Skin of body (tissue), 2 donors: ENCODE data around the gene FAAH. TPM values are rescaled to one million over a fixed set of nuclear protein-coding genes. Genes with fewer than 3 reads are reported as not detected.
A peak's percentile ranks its signal among the peaks of the same experiment; 100 is the strongest.
"Not testable (repeated sequence)": the region's sequence is repeated elsewhere in the genome, so short reads cannot be mapped to it uniquely, and the experiment has no call there.

Experiments used
- DNase-seq: peaks from one replicate; lab custom pipeline; 2025; lab: John Stamatoyannopoulos, UW
- total RNA-seq: library from RNA; depleted of rRNA; stranded (reverse); fragments of >200 nt; gene quantifications from one replicate; pipeline ENCODE4 v1.2.3, GENCODE V29; 2014

The FAAH gene
- 11.2 TPM for total RNA-seq

DNA sequence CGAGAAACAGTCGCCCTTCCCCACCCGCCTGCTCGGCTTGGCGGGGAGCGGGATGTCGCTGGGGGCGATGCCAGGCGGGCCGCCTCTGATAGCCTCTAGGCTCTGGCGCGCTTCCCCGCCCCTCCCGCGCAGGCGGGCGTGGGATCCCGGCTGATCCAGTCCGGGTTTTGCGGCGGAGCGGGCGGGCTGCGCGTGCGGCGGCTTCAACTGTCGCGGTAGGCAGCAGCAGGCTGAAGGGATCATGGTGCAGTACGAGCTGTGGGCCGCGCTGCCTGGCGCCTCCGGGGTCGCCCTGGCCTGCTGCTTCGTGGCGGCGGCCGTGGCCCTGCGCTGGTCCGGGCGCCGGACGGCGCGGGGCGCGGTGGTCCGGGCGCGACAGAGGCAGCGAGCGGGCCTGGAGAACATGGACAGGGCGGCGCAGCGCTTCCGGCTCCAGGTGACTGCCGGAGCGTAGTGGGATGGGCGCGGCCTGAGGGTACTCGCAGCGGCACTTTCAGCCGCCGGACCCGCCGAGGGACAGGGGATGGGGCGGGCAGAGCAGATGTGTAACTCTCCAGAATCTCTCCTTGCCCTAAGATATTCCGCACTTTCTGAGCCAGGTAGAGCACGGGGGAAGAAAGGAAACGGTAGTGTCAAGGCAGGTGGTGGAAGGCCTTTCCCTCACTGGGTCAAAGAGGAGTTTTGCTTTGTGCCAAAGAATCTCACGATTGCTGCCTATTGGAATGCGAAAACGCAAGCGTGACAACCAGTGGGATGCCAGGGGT lies at the start of gene FAAH:
Gene FAAH (plus strand): TSS at position 210 of the 764 bp plus-strand sequence. CDS start 32 bp downstream, at position 242.
- DNase-seq: peak; percentile 19

DNA sequence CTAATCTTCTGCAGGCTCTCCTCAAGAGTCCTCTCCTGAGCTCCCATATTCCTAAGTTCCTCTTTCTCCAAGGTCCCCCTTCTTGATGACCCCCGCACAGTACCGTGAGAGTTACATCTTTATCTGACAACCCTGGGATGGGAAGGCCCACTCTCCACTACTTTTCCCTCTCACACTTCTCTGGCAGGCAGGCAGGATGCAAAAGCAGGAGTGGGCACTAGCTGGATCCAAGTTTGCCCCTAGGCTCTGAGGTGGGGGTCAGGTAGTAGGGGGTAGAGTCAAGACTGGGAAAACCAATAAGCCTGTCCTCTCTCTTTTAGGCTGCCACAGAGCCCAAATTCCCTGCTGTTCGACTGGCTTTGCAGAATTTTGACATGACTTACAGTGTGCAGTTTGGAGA lies 49.6 kb upstream of the FAAH start:
- no peak for DNase-seq

DNA sequence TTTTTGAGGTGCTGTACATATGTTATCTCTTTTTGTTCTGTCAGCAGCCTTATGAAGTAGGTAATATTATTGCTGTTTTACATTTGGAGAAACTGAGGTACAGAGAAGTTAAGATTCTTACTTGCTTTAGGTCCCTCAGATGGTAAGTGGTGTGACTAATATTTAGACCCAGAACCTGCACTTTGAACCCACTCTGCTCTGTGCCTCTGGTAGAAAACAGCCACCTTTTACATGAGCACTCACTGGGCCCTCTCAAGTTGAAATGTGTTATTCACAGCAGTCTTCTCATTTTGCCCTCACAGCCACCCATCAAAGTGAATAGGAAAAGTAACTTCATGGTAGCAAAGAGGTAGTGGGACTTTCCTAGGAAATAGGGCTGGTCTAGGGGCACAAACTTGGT lies 48.8 kb upstream of the FAAH start:
- no peak for DNase-seq

DNA sequence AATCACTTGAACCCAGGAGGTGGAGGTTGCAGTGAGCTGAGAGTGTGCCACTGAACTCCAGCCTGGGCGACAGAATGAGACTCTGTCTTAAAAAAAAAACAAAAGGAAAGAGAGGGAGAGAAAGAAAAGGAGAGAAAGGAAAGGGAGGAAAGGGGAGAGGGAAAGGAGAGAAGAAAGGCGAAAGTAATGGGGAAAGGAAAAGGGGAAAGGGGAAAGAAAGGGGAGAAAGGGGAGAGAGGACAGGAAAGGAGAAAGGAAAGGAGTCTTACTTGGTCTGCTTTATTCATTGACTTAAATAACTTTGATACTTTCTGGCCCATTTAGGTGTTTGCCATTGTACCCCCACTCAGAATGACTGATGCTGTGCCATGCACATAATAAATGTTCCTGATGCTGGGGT lies 41.8 kb upstream of the FAAH start:
- no peak for DNase-seq

DNA sequence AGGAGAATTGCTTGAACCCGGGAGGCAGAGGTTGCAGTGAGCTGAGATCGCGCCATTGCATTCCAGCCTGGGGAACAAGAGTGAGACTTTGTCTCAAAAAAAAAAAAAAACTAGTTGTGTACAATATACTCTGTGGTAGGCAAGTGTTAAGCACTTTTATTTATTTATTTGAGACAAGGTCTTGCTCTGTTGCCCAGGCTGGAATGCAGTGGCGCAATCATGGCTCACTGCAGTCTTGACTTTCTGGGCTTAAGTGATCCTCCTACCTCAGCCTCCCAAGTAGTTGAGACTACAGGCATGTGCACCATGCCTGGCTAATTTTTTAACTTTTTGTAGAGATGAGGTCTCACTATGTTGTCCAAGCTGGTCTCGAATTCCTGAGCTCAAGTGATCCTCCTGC lies 38.2 kb upstream of the FAAH start:
- DNase-seq: not testable (repeated sequence)

DNA sequence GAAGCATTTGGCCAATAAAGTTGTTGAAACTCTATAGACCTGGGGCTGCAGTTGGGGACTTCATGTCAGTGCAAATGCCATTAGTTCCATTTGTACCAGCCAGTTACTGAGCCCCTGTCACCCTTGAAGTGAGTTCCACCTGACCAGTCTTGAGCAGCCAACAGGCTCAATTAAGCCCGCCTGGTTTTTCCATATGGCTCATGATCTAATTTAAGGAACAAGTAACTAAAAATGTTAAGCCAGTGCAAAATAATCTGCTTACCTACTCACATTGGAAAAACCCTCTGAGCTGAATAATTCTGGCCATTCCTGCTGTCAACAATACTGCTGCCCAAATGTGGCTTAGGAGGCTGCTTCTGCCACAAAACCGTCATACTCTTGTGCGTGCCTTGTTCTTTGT lies 32.0 kb upstream of the FAAH start:
- no peak for DNase-seq

DNA sequence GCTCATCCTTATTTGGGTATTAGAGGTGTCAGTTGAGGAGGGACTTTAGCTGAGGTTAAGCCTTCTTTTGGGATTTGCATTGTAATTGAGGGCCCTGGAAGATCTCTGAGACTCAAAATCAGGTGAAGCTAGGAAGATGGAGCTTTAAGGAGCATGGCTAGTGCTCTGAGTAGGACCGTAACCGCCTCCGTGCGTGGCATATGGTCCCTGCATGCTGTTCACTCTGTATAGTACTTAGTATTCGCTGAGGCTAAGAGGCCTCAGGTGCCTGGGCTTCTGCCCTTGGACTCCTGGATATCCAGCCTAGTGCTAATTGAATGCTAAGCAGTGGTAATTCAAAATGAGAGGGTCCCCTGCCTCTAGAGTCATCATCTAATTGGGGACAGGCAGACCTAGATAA lies 31.0 kb upstream of the FAAH start:
- DNase-seq: no peak

DNA sequence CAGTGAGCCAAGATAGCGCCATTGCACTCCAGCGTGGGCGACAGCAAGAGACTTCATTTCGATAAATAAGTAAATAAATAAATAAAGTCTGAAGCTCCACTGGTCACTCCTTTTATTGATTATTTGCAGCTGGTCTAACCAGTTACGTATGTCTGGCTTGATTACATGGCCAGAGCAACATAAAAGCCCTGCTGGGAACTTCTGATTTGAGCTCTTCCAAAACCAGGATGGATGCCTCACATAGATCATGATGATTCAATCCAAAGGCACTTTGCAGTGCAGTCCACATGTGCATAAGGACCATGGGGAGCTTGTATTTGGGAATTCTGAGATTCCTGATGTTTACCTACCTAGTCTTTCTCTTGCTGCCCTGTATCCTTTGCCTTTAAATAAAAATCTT lies 29.5 kb upstream of the FAAH start:
- DNase-seq: no peak

DNA sequence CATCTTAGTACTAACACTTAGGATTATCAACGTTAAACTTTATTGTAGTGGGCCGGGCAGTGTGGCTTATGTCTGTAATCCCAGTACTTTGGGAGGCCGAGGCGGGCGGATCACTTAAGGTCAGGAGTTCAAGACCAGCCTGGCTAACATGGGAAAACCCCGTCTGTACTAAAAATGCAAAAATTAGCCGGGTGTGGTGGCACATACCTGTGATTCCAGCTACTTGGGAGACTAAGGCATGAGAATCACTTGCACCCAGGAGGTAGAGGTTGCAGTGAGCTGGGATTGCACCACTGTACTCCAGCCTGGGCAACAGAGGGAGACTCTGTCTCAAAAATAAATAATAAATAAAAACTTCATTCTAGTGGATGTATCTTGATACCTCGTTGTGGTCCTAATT lies 28.3 kb upstream of the FAAH start:
- DNase-seq: not testable (repeated sequence)

DNA sequence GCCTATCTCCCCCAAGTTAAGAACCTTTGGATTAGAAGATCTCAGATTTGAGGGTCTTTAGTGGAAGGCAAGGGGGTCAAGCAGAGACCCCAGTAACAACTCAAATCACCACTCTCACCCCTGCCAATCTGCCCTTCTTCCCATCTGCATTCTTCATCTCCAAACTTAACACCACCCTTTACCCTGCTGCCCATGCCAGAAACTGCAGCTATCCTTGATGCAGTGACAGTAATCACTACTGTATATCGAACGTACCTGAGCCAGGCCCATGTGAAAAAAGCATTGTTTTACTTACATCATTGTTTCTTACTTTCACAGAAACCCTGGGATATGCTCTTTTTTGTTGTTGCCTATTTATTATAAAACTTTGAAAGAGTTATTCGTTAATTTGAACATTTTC lies 27.0 kb upstream of the FAAH start:
- DNase-seq: no peak

DNA sequence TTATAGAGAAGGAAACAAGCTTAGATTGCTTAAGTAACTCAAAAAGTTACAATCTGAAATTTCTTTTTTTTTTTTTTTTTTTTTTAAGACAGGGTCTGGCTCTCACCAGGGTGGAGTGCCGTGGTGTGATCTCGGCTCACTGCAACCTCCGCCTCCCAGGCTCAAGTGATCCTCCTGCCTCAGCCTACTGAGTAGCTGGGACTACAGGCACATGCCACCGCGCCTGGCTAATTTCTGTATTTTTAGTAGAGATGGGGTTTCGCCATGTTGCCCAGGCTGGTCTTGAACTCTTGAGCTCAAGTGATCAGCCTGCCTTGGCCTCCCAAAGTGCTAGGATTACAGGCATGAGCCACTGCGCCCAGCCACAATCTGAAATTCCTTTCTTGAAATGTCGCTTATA lies 26.4 kb upstream of the FAAH start:
- not testable (repeated sequence) for DNase-seq

DNA sequence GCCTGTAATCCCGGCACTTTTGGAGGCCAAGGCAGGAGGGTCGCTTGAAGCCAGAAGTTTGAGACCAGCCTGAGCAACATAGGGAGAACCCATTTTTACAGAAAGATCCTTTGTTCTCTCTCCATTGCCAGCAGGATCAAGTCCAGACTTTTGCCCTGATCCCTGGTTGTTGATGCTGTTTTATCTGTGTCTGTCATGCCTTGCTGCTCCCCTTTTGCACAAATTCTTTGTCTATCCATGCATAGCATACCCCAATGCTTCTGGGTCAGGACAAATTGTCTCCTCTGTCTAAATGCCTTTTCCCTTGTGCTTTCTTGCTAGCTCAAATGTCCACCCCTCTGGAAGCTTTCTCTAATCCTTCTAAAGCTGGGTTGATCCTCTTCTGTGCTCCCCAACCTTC lies 25.3 kb upstream of the FAAH start:
- no peak for DNase-seq

DNA sequence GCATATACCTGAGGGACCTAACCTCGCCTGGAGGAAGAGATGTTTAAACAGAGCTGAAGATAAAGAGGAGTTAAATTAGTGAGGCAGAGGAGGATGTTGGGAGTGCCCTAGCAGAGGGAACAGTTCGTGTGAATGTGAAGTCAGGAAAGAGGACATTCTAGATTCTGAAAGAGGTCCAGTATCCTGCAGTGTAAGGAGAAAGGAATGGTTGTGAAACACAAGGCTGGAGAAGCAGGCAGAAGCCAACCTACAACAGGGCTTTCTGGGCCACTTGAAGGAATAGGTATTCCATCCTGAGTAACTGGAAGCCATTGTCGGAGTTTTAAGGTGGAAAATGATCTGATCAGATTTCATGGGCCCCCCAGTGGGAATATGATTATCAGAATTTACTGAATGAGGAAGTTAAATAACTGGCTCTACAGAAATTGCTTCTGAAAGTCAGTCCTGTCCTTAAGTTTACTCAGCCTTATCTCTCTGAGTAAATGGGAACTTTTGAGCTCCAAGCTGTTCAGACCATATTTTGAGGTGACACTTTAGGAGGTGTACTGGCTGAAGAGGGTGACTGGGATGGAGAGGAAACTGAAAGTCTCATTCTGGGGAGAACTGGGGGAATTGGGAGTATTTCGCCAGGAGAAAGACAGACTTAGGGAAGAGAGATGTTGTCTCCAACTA lies 24.4 kb upstream of the FAAH start:
- no peak for DNase-seq

DNA sequence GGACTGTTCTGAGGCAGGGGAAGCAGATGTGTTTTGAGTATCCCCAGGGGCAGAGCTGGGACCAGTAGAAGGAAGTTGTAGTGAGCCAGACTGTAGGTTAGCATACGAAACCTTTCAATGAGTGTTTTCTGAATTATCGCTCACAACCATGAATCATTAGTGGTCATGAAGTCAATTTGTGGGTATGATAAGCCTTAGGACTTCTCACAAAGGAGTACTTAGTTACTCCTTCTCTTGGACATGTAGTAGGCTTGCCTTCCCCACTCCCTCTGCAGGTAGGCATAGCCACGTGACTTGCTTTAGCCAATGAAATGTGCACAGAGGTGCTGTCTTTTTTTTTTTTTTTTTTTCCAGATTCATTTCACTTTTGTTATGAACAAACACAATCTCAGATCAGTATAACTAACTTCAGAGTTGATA lies 23.9 kb upstream of the FAAH start:
- no peak for DNase-seq

DNA sequence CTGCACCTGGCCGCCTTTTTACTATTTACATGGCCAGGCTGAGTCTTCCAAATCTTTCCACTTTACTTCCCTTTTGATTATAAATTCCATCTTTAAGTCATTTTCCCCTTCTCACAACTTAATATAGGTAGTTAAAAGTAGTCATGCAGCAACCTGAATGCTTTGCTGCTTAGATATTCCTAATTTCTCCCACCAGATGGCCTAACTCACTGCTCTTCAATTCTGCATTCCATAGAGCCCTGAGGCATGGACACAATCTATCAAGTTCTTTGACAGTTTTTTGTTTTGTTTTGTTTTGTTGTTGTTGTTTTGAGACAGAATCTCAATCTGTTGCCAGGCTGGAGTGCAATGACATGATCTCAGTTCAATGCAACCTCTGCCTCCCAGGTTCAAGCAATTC lies 21.7 kb upstream of the FAAH start:
- no peak for DNase-seq

DNA sequence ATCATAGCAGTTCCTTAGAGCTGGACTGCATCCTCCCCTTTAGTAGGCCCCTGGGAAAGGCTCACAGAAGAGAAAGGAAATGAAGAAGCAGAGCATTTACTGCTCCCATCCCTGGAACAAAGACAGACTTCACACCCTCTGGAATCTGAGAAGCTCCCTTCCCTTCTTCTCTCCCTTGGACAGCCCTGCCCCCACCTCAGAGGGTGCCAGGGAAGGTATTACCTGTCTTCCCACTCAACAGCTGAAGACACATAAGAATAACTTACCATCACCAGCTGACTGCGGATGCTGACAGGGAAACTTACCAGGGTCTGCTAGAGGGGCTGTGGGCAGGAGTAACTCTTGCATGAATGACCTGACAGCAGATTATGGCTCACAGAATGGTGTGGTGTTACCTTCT lies 14.1 kb upstream of the FAAH start:
- DNase-seq: no peak

DNA sequence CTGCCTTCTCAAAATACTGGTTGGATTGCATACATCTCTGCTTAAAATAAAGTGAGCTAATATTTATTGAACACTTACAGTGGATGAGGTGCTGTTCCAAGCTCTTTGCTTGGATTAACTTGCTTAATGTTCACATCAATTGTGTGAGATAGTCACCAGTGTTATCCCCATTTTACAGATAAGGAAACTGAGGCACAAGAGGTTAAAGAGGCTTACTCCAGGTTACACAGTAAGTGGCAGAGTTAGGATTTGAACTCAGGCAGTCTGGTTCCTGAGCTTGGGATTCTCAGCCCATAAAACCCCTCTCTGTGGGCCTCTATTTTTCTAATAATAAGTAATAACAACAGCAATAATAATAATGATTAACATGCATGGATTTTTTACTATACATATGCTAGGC lies 13.6 kb upstream of the FAAH start:
- no peak for DNase-seq

DNA sequence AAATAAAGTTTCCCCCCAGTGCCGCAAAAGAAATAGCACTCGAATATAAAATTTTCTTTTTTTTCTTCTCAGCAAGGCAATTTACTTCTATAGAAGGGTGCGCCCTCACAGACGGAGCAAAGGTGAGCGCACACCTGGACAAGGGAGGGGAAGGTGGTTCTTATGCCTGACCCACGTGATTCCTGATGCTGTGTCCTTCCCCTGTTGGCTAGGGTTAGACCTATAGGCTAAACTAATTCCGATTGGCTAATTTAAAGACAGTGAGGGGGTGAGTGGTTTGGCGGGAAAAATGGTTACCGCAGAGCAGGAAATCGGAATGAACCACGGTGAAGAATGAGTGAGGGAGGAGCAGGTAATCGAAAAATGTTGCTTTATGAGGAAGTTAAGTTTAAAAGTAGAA lies 607 bp upstream of the FAAH start:
- no peak for DNase-seq

DNA sequence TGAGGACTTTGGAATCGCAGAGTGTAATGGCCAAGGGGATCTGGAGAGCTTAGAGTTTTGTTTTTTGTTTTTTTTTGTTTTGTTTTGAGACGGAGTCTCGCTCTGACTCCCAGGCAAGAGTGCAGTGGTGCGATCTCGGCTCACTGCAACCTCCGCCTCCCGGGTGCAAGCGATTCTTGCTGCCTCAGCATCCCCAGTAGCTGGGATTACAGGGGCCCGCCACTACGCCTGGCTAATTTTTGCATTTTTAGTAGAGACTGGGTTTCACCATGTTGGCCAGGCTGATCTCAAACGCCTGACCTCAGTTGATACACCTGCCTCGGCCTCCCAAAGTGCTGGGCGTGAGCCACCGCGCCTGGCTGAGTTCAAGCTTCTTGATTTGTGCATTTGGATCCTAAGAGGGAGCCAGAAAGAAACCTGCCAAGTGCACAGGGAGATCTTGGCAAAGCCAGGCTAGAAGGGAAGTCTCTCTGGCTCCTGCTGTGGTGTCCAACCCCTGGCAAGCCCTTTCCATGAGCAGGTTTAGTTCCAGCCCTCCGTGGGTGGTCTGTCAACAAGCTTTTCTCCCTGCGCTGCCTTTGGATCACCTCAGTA lies 852 bp downstream of the FAAH start:
- no peak for DNase-seq

DNA sequence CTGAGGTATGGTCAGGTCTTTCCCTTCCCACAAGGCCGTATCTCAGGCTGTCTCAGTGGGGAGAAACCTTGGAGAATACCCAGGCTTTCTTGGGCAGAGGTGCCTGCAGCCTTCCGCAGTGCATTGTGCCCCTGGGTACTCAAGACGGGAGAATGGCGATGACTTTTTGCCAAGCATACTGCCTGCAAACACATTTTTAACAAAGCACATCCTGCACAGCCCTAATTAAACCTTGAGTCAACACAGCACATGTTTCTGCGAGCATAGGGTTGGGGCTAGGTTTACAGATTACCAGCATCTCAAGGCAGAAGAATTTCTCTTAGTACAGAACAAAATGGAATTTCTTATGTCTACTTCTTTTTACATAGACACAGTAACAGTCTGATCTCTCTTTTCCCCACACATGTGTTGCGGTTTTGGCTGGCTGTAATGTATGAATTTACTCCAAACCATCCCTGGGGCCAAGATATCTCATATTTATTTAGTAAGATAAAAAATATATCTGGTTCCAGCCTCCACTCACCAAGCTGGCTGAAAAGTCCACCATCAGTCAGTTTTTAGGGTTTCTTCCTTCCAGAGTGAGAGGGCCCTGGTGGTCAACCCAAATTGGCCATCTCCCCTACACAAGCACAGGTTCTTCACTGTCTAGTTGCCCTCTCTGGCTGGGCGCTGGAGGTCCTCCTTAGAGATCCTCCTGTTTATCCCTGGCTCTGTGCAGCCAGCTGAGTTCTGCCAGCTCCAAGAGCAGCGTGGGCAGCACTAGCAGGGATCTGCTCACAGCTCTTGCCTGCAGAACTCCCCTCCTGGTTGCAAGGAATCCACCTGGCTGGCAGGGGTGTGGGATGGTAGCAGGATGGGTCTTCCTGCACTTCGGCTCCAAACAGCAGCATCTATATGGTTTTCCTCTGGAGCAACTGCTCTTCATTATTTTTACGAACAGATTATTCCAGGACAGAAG lies 2.6 kb downstream of the FAAH start:
- DNase-seq: peak; percentile 28

DNA sequence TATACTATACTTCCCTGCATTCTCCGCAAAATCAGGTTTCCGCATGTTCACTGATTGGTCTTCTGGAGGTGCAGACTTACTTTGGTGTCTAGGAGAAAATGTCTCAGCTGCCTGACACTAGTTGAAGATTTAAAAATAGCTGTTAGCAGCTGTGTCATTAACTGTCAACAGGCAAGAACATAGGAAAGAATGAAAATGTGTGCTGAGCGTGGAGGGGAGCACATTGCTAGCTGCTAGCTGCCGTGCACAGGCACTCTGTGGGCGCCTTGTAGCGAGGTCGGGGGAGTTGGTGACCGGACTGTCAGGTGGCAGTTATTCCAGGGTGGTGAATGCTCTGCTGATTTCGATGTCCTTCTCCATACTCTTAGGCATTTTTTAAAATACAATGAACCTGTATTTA lies 5.2 kb downstream of the FAAH start:
- no peak for DNase-seq

DNA sequence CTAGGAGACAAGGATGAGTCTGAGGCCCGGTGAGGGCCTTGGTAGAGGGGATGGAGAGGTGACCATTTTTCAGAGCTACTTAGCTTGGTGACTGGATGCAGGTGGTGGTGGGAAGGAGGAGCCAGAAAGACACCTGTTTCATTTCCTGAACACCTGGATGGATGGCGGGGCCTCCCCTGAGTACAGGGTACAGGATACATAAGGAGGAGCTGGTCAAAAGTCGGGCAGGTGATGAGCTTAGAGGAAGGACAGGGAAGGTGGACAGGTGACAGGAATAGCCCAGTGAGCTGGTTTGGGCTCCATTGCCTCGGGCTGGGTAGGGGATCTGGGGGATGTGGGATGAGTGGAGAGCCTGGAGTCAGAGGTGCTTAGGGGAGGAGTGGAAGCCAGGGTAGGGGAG lies 6.3 kb downstream of the FAAH start:
- no peak for DNase-seq
